Ishikawa (cell line): ENCODE data around the gene BID.

Source experiments
- CEBPB ChIP-seq: IDR thresholded peaks from 2 replicates; pipeline ENCODE4 v1.6.1; 2012
- EP300 ChIP-seq: IDR thresholded peaks from 2 replicates; pipeline ENCODE4 v1.6.1; 2012; ENCODE audit warnings: borderline replicate concordance
- RAD21 ChIP-seq: IDR thresholded peaks from 2 replicates; pipeline ENCODE4 v1.6.1; 2012; ENCODE audit warnings: low read depth
- REST ChIP-seq: IDR thresholded peaks from 2 replicates; pipeline ENCODE4 v1.6.1; 2012; ENCODE audit warnings: low read depth, mild to moderate bottlenecking
- USF1 ChIP-seq: IDR thresholded peaks from 2 replicates; pipeline ENCODE4 v1.6.1; 2012
- YY1 ChIP-seq: IDR thresholded peaks from 2 replicates; pipeline ENCODE4 v1.6.1; 2012; ENCODE audit warnings: low read depth

- TF ChIP-seq EP300, result no peak
- no peak for TF ChIP-seq RAD21
- no peak for TF ChIP-seq YY1
- TF ChIP-seq REST, result no peak
- no peak for TF ChIP-seq USF1
- TF ChIP-seq CEBPB, result no peak
Measured at GRCh38 chr22:17815703-17816254, 41.5 kb upstream of the BID start.
